Ascending aorta (tissue), 2 donors: ENCODE measurements around the gene TEX19. TPM values are rescaled to one million over a fixed set of nuclear protein-coding genes. Genes with fewer than 3 reads are reported as not detected.
"Not testable (repeated sequence)": the region's sequence is repeated elsewhere in the genome, so short reads cannot be mapped to it uniquely, and the experiment has no call there.

Experiments
- DNase-seq, 2 donors: peaks; one replicate each; pipeline ENCODE4 v3.0.0-alpha.2; 2019; ENCODE audit warnings: low spot score in 2 of 2
- H3K27ac ChIP-seq, 2 donors: fragments of 200-600 bp; sonication (generic); one replicate each; pipeline ENCODE4 v1.5.1; 2016 to 2017; ENCODE audit warnings: mild to moderate bottlenecking in 1 of 2
- H3K27me3 ChIP-seq: fragments of 200-600 bp; sonication (generic); one replicate; pipeline ENCODE4 v1.5.1; 2017
- H3K36me3 ChIP-seq, 2 donors: fragments of 200-600 bp; sonication (generic); one replicate each; pipeline ENCODE4 v1.5.1; 2016
- H3K4me1 ChIP-seq, 2 donors: fragments of 200-600 bp; sonication (generic); one replicate each; pipeline ENCODE4 v1.5.1; 2016 to 2017; ENCODE audit warnings: mild to moderate bottlenecking in 1 of 2
- H3K4me3 ChIP-seq, 2 donors: fragments of 200-600 bp; sonication (generic); one replicate each; pipeline ENCODE4 v1.5.1; 2016 to 2017; ENCODE audit warnings: mild to moderate bottlenecking in 1 of 2
- H3K9me3 ChIP-seq, 2 donors: fragments of 200-600 bp; sonication (generic); one replicate each; pipeline ENCODE4 v1.5.1; 2016
- intact Hi-C: fragments of 100-400 bp; cut with DNase I; formaldehyde crosslinking; loops from one replicate; pipeline ENCODE4 v1.15.1; 2023
- total RNA-seq: library from RNA; depleted of rRNA; stranded (reverse); fragments of >200 nt; gene quantifications from one replicate; pipeline ENCODE4 v1.1.0, GENCODE V29; 2016
- TF ChIP-seq, protein P1 (sequence below), 3 experiments: fragments of 200-600 bp in 2 of 3; fragments of 450-650 bp in 1 of 3; sonication (generic) in 2 of 3; IDR thresholded peaks; one replicate each; pipeline ENCODE4 v1.5.1; 2016 to 2019; ENCODE audit warnings: antibody characterized with exemption in 3 of 3, mild to moderate bottlenecking in 1 of 3, moderate library complexity in 1 of 3

The TEX19 gene
- total RNA-seq, 1 donor from 2014 or later, result not detected

- DNase-seq, result no peak
- Histone ChIP-seq H3K27me3 (no peaks in the 10 kb centered on the region), H3K36me3 (no peaks in the 10 kb centered on the region), H3K4me3 (no peak overlapping the region), H3K4me1 (peaks cover 7 to 10% of the 10 kb centered on the region in 2 donors), H3K27ac (no peak overlapping the region), H3K9me3 (no peaks in the 10 kb centered on the region)
- intact Hi-C loops, result no loop called here
- TF ChIP-seq, protein P1, sequence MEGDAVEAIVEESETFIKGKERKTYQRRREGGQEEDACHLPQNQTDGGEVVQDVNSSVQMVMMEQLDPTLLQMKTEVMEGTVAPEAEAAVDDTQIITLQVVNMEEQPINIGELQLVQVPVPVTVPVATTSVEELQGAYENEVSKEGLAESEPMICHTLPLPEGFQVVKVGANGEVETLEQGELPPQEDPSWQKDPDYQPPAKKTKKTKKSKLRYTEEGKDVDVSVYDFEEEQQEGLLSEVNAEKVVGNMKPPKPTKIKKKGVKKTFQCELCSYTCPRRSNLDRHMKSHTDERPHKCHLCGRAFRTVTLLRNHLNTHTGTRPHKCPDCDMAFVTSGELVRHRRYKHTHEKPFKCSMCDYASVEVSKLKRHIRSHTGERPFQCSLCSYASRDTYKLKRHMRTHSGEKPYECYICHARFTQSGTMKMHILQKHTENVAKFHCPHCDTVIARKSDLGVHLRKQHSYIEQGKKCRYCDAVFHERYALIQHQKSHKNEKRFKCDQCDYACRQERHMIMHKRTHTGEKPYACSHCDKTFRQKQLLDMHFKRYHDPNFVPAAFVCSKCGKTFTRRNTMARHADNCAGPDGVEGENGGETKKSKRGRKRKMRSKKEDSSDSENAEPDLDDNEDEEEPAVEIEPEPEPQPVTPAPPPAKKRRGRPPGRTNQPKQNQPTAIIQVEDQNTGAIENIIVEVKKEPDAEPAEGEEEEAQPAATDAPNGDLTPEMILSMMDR (IDR thresholded peaks at IDR 0.05), result no peak
Observed at GRCh38 chr17:82355770-82356427, 3.1 kb upstream of the TEX19 start.

DNA sequence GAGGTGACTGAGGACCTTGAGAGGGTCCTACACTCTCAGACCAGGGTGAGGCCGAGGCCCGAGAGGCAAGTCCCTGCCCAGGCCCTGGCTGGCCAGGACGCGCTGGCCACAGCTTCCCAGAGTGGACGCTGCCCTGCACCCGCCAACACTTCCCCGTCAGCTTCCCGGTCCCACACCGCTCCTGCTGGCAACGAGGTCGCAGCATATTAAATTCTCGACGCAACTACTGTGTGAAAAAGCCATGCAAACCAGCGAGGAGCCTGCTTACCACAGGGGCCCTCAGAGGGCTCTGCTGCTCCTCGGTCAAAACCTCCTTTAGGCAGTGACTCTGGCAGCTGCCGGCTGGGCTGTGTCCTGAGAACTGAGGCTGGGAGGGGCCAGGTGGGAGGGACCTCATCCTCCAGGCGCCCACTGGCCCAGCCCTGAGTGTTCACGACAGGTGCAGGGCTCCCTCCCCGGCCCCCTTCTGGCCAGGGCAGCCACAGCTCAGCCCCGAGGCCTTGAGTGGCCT is 2.1 kb upstream of the TEX19 start:
- H3K27me3 ChIP-seq, result no peaks in the 10 kb centered on the region
- H3K9me3 ChIP-seq, result no peaks in the 10 kb centered on the region
- H3K4me3 ChIP-seq, result no peak overlapping the region
- no peaks in the 10 kb centered on the region for H3K36me3 ChIP-seq
- TF ChIP-seq, protein P1 (IDR thresholded peaks at IDR 0.05), result no peak
- DNase-seq, result no peak
- intact Hi-C loops, result no loop called here
- peaks cover 7 to 9% of the 10 kb centered on the region in 2 donors for H3K4me1 ChIP-seq
- H3K27ac ChIP-seq, result no peak overlapping the region

DNA sequence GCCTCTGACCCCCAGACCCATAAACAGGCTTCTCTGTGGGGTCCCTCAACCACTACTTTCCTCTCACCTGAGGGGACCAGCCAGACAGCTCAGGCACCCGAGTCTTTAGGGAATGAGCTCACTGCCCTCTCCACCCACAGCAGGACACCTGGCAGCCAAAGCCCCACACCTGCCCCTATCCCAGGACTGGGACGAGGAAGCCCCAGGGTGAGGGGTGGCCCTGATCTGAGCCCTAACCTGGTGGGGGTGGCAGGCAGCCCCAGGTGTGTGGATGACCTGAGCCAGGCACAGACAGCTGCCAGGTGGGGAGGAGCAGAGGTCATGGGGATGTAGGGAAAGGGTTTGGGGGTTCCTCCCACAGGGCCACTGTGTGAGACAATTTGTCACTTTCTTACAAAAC is 1.7 kb upstream of the TEX19 start:
- DNase-seq, result no peak
- H3K4me3 ChIP-seq, result no peak overlapping the region
- H3K9me3 ChIP-seq, result no peaks in the 10 kb centered on the region
- no peaks in the 10 kb centered on the region for H3K36me3 ChIP-seq
- no peak overlapping the region for H3K27ac ChIP-seq
- peaks cover 6 to 7% of the 10 kb centered on the region in 2 donors for H3K4me1 ChIP-seq
- intact Hi-C loops, result no loop called here
- H3K27me3 ChIP-seq, result no peaks in the 10 kb centered on the region
- TF ChIP-seq, protein P1 (IDR thresholded peaks at IDR 0.05), result no peak

DNA sequence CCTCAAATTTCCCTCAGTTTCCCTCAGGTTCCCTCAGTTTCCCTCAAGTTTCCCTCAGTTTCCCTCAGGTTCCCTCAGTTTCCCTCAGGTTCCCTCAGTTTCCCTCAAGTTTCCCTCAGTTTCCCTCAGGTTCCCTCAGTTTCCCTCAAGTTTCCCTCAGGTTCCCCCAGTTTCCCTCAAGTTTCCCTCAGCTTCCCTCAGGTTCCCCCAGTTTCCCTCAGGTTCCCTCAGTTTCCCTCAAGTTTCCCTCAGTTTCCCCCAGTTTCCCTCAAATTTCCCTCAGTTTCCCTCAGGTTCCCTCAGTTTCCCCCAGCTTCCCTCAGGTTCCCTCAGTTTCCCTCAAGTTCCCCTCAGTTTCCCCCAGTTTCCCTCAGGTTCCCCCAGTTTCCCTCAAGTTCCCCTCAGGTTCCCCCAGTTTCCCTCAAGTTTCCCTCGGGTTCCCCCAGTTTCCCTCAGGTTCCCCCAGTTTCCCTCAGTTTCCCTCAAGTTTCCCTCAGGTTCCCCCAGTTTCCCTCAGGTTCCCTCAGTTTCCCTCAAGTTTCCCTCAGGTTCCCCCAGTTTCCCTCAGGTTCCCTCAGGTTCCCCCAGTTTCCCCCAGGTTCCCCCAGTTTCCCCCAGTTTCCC is 516 bp downstream of the TEX19 start:
- H3K27ac ChIP-seq, H3K27me3 ChIP-seq, H3K4me1 ChIP-seq, intact Hi-C loops, H3K4me3 ChIP-seq, DNase-seq, H3K9me3 ChIP-seq, H3K36me3 ChIP-seq: not testable (repeated sequence)

DNA sequence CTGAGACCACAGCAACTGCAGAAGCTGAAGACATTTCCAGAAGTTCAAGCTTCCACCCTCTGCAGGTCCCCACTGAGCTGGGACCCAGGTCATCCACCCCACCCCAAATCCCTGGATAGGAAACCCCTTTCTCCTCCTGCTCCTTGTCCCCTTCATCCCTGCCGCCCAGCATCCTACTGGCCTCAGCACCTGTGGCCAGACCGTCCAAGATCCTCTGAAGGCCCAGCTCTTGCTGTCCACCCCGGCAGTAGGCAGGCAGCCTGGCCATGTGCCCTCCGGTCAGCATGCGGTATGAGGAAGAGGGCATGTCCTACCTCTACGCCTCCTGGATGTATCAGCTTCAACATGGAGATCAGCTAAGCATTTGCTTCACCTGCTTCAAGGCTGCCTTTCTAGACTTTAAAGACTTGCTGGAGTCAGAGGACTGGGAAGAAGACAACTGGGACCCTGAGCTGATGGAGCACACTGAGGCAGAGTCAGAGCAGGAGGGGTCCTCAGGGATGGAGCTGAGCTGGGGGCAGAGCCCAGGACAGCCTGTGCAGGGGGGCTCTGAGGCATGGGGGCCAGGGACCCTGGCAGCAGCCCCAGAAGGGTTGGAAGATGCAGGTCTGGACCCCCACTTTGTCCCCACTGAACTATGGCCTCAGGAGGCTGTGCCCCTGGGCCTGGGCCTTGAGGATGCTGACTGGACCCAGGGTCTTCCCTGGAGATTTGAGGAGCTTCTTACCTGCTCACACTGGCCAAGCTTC is 3.0 kb downstream of the TEX19 start:
- no peak overlapping the region for H3K4me3 ChIP-seq
- no peak overlapping the region for H3K27ac ChIP-seq
- DNase-seq, result no peak
- H3K36me3 ChIP-seq, result no peaks in the 10 kb centered on the region
- intact Hi-C loops, result no loop called here
- H3K27me3 ChIP-seq, result no peaks in the 10 kb centered on the region
- no peaks in the 10 kb centered on the region for H3K4me1 ChIP-seq
- TF ChIP-seq, protein P1 (IDR thresholded peaks at IDR 0.05), result no peak
- no peaks in the 10 kb centered on the region for H3K9me3 ChIP-seq
